HEK293T (cell line): ENCODE measurements around the gene NLRP4.

ENCODE experiments used
- CTCF ChIA-PET: fragments of 350-600 bp; formaldehyde crosslinking; extraction: SDS; loops from one replicate; lab custom pipeline; 2021; ENCODE audit warnings: antibody characterized with exemption, inconsistent platforms; lab: Yijun Ruan, JAX
- POLR2A ChIA-PET: fragments of 350-600 bp; formaldehyde crosslinking; extraction: SDS; loops from one replicate; lab custom pipeline; 2020; ENCODE audit warnings: antibody characterized with exemption, inconsistent platforms; lab: Yijun Ruan, JAX
- DNase-seq: peaks from one replicate; pipeline ENCODE4 v3.0.0; 2012; ENCODE audit warnings: mixed read lengths; ENCODE audit errors: extremely low spot score
- ARNT ChIP-seq: fragments of 450-650 bp; IDR thresholded peaks from 2 replicates; pipeline ENCODE4 v1.6.1; 2017; ENCODE audit warnings: mild to moderate bottlenecking
- BHLHE40 ChIP-seq: fragments of 450-650 bp; IDR thresholded peaks from 2 replicates; pipeline ENCODE4 v1.6.1; 2016; ENCODE audit warnings: mild to moderate bottlenecking, moderate library complexity, borderline replicate concordance
- CTBP1 ChIP-seq: fragments of 450-650 bp; IDR thresholded peaks from 2 replicates; pipeline ENCODE4 v1.6.1; 2016; ENCODE audit warnings: borderline replicate concordance
- ELF4 ChIP-seq: fragments of 450-650 bp; IDR thresholded peaks from 2 replicates; pipeline ENCODE4 v1.6.1; 2017; ENCODE audit warnings: antibody characterized with exemption
- FOXA1 ChIP-seq: fragments of 450-650 bp; IDR thresholded peaks from 2 replicates; pipeline ENCODE4 v1.6.1; 2016; ENCODE audit warnings: mild to moderate bottlenecking
- FOXK2 ChIP-seq: fragments of 450-650 bp; IDR thresholded peaks from 2 replicates; pipeline ENCODE4 v1.6.1; 2016; ENCODE audit warnings: mild to moderate bottlenecking
- FOXM1 ChIP-seq: fragments of 450-650 bp; IDR thresholded peaks from 2 replicates; pipeline ENCODE4 v1.6.1; 2017; ENCODE audit warnings: mild to moderate bottlenecking, borderline replicate concordance
- HDGF ChIP-seq: fragments of 450-650 bp; IDR thresholded peaks from 2 replicates; pipeline ENCODE4 v1.6.1; 2017; ENCODE audit warnings: antibody characterized with exemption, borderline replicate concordance
- L3MBTL2 ChIP-seq: fragments of 450-650 bp; conservative IDR thresholded peaks from 2 replicates; pipeline ENCODE4 v1.6.1; 2016; ENCODE audit warnings: mild to moderate bottlenecking
- LEF1 ChIP-seq: fragments of 450-650 bp; IDR thresholded peaks from 2 replicates; pipeline ENCODE4 v1.6.1; 2017; ENCODE audit warnings: mild to moderate bottlenecking, borderline replicate concordance
- NFRKB ChIP-seq: fragments of 450-650 bp; IDR thresholded peaks from 2 replicates; pipeline ENCODE4 v1.6.1; 2016; ENCODE audit warnings: mild to moderate bottlenecking, moderate library complexity
- SP1 ChIP-seq: fragments of 450-650 bp; IDR thresholded peaks from 2 replicates; pipeline ENCODE4 v1.6.1; 2017
- SUZ12 ChIP-seq: fragments of 450-650 bp; IDR thresholded peaks from 2 replicates; pipeline ENCODE4 v1.6.1; 2016; ENCODE audit warnings: mild to moderate bottlenecking
- TARDBP ChIP-seq: fragments of 450-650 bp; IDR thresholded peaks from 2 replicates; pipeline ENCODE4 v1.6.1; 2016
- ZNF384 ChIP-seq: fragments of 450-650 bp; IDR thresholded peaks from 2 replicates; pipeline ENCODE4 v1.6.1; 2016
- TF ChIP-seq, protein P1 (sequence below): fragments of 450-650 bp; IDR thresholded peaks from 2 replicates; pipeline ENCODE4 v1.6.1; 2016

The NLRP4 gene

GRCh38 chr19:55812449-55812848, 23.9 kb upstream of the NLRP4 start:
- TF ChIP-seq SUZ12 (no peak), ELF4 (no peak), TARDBP (no peak), ZNF384 (no peak), FOXM1 (no peak), NFRKB (no peak), HDGF (no peak), LEF1 (no peak)
- ChIA-PET POLR2A (no interaction called here), CTCF (no interaction called here)
- DNase-seq = no peak

DNA sequence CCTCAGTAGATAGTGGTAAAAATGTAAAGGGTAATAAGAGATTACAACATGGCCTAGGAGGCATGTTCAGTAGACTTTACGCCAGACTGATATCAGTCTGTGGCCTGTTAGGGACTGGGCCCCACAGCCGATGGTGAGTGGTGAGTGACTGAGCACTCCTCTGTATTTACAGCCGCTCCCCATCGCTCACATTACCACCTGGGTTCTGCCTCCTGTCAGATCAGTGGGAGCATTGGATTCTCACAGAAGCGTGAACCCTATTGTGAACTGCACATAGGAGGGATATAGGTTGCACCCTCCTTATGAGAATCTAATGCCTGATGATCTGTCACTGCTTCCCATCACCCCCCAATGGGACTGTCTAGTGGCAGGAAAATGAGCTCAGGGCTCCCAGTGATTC, 22.4 kb upstream of the NLRP4 start:
- no peak for DNase-seq
- ChIA-PET CTCF (no interaction called here), POLR2A (no interaction called here)
- TF ChIP-seq, protein P1, sequence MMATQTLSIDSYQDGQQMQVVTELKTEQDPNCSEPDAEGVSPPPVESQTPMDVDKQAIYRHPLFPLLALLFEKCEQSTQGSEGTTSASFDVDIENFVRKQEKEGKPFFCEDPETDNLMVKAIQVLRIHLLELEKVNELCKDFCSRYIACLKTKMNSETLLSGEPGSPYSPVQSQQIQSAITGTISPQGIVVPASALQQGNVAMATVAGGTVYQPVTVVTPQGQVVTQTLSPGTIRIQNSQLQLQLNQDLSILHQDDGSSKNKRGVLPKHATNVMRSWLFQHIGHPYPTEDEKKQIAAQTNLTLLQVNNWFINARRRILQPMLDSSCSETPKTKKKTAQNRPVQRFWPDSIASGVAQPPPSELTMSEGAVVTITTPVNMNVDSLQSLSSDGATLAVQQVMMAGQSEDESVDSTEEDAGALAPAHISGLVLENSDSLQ = no peak
- TF ChIP-seq FOXK2 = no peak
- no peak for TF ChIP-seq FOXA1
- TF ChIP-seq ARNT = no peak
- TF ChIP-seq HDGF = no peak
- TF ChIP-seq TARDBP = no peak
- TF ChIP-seq SUZ12 = no peak
- TF ChIP-seq L3MBTL2 = no peak
- TF ChIP-seq LEF1 = no peak

GRCh38 chr19:55820037-55820436, 16.3 kb upstream of the NLRP4 start:
- ChIA-PET CTCF (no interaction called here), POLR2A (no interaction called here)
- TF ChIP-seq FOXA1 (no peak), SP1 (no peak), ZNF384 (no peak), FOXM1 (no peak), ELF4 (no peak), HDGF (no peak), NFRKB (no peak), SUZ12 (no peak), CTBP1 (no peak), ARNT (no peak), FOXK2 (no peak), L3MBTL2 (no peak), LEF1 (no peak), BHLHE40 (no peak), TARDBP (no peak)
- TF ChIP-seq, protein P1 = no peak
- DNase-seq = no peak

DNA sequence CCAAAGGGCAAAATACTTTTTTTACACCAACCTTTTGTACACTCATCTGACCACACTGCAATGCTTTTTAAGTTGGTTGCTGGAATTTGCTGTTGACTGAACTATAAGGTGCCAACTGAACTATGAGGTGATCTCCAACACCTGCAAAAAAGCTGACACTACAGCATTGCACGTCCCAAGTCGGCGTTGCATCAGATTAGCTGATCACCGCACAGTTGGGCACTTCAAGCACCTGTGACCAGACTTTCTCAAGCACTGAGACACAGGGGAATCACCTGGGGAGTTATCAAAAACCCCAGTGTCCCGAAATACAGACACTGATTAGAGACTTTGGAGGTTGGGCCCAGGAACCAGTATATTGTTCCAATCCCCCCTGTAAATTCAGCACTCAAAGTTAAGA, 5.7 kb upstream of the NLRP4 start:
- POLR2A ChIA-PET = no interaction called here
- CTCF ChIA-PET = no interaction called here
- DNase-seq = no peak
- TF ChIP-seq, protein P1 = no peak
- TF ChIP-seq TARDBP (no peak), FOXM1 (no peak), HDGF (no peak), CTBP1 (no peak), FOXA1 (no peak), SUZ12 (no peak)

DNA sequence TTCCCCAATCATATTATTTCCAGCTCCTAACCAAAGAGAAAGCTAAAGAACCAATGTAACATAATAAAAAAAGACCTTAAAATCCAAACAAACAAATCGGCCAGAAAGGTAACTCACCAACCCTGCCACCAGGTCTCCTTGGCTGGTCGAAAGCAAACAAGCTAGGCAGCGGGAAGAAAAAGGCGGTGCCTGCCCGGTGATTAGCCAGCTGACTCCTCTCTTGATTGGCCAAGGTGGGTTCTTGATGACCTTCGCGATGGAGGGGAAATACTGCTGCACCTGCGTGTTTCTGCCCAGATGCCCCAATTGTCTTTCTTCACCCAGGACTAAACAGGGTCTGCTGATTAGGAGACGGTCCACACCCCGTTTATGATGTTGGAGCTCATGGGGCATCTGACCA, 4.5 kb upstream of the NLRP4 start, which contains the start of gene NLRP11:
NLRP11 (minus strand) TSS at position 154 of the 400 bp plus-strand sequence. CDS start 13,825 bp downstream, outside the sequence.
- no peak for TF ChIP-seq FOXM1
- TF ChIP-seq NFRKB = no peak
- TF ChIP-seq HDGF = no peak
- TF ChIP-seq BHLHE40 = no peak
- no peak for DNase-seq
- CTCF ChIA-PET = no interaction called here
- POLR2A ChIA-PET = no interaction called here

DNA sequence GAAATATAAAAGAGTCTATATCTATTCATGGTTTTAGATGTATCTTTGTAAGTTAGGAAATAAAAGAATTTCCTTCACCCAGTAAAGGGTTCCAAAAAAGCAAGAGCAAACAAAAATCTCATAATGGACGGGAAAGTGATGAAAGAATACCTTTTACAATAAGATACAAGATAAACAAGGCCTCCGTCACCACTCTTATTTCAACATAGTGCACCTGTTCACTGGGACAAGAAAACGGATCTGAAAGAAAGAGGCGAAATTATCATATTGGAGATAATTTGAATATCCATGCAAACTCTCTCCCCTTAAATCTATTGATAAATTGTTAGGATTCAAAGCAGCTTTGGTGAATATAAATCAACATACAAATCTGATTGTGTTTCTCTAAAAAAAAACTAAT, 3.7 kb upstream of the NLRP4 start:
- no peak for DNase-seq
- POLR2A ChIA-PET = no interaction called here
- TF ChIP-seq BHLHE40 (no peak), HDGF (no peak), CTBP1 (no peak), L3MBTL2 (no peak), TARDBP (no peak), FOXM1 (no peak), ELF4 (no peak), SUZ12 (no peak), SP1 (no peak), FOXK2 (no peak), NFRKB (no peak)
- TF ChIP-seq, protein P1 = no peak
- CTCF ChIA-PET = no interaction called here

DNA sequence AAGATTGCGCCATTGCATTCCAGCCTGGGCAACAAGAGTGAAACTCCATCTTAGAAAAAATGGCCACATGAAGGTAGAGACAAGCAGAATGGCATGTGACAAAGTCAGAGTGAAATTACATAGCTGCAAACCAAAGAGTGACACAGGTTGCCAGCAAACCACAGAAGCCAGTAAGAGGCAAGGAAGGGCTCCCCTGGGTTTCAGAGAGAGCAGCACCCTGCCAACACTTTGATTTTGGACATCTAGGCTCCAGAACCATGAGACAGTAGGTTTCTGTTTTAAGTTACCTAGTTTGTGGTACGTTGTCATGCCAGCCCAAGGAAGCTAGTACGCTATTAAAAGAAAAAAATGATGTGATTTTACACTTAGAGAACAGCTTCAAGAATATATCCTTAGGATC, 1.9 kb downstream of the NLRP4 start:
- TF ChIP-seq FOXA1 (no peak), SUZ12 (no peak), L3MBTL2 (no peak), LEF1 (no peak), HDGF (no peak), FOXM1 (no peak), BHLHE40 (no peak)
- TF ChIP-seq, protein P1 = no peak
- ChIA-PET CTCF (no interaction called here), POLR2A (no interaction called here)
- DNase-seq = no peak
